SK-N-SH (cell line): ENCODE results near the gene DDX51. TPM values are rescaled to one million over a fixed set of nuclear protein-coding genes. Genes with fewer than 3 reads are reported as not detected.

Source experiments
- CTCF ChIA-PET: fragments of 300-600, 350-600 bp; formaldehyde crosslinking; extraction: SDS; loops from one replicate; lab custom pipeline; 2021; lab: Yijun Ruan, JAX
- POLR2A ChIA-PET: fragments of 350-600 bp; sonication (Branson Sonifier 250); formaldehyde crosslinking; extraction: SDS; loops from one replicate; lab custom pipeline; 2020; ENCODE audit warnings: antibody characterized with exemption, inconsistent platforms; lab: Yijun Ruan, JAX
- DNase-seq: peaks from one replicate; pipeline ENCODE4 v3.0.0; 2012
- H2AFZ ChIP-seq: fragments of 200-600 bp; sonication (generic); 2 replicates; pipeline ENCODE4 v1.8.1; 2016; ENCODE audit warnings: antibody characterized with exemption, mild to moderate bottlenecking, low read depth
- H3F3A ChIP-seq: fragments of 200-600 bp; sonication (generic); replicated peaks from 2 replicates; pipeline ENCODE3; 2016; ENCODE audit warnings: antibody characterized with exemption, mild to moderate bottlenecking; ENCODE audit not compliant: insufficient read depth
- H3K27ac ChIP-seq, 2 experiments: fragments of 200-500 bp in 1 of 2; fragments of 200-600 bp in 1 of 2; sonication (Bioruptor generic) in 1 of 2; sonication (generic), shearing (Covaris generic) in 1 of 2; 2 replicates each; pipeline versions ENCODE4 v1.5.1 to v1.6.1; 2014 to 2016; ENCODE audit warnings: low read depth in 2 of 2, inconsistent platforms in 1 of 2, low read length in 1 of 2, mild to moderate bottlenecking in 1 of 2, mixed read lengths in 1 of 2
- H3K27me3 ChIP-seq: fragments of 200-600 bp; sonication (generic), shearing (Covaris generic); 2 replicates; pipeline ENCODE4 v1.6.1; 2016; ENCODE audit warnings: mixed run types; ENCODE audit not compliant: insufficient read depth
- H3K36me3 ChIP-seq, 2 experiments: fragments of 200-500 bp in 1 of 2; fragments of 200-600 bp in 1 of 2; sonication (Bioruptor generic) in 1 of 2; sonication (generic) in 1 of 2; replicated peaks in 1 of 2; 2 replicates each; pipeline versions ENCODE3 to v1.5.1; 2014 to 2016; ENCODE audit warnings: low read length in 1 of 2, mild to moderate bottlenecking in 1 of 2; ENCODE audit not compliant: insufficient read depth in 2 of 2, control insufficient read depth in 1 of 2
- H3K4me1 ChIP-seq, 2 experiments: fragments of 200-500 bp in 1 of 2; fragments of 200-600 bp in 1 of 2; sonication (Bioruptor generic) in 1 of 2; sonication (generic), shearing (Covaris generic) in 1 of 2; 2 replicates each; pipeline versions ENCODE4 v1.5.1 to v1.6.1; 2014 to 2016; ENCODE audit warnings: low read depth in 1 of 2, low read length in 1 of 2, mixed run types in 1 of 2; ENCODE audit not compliant: insufficient read depth in 2 of 2, control insufficient read depth in 1 of 2
- H3K4me2 ChIP-seq: fragments of 200-600 bp; sonication (generic), shearing (Covaris generic); 2 replicates; pipeline ENCODE4 v1.6.1; 2017; ENCODE audit warnings: mixed run types
- H3K4me3 ChIP-seq, 2 experiments: fragments of 200-500 bp in 1 of 2; fragments of 200-600 bp in 1 of 2; sonication (Bioruptor generic) in 1 of 2; sonication (generic), shearing (Covaris generic) in 1 of 2; 2 replicates each; pipeline versions ENCODE4 v1.5.1 to v1.8.1; 2014 to 2016; ENCODE audit warnings: low read depth in 2 of 2, inconsistent platforms in 1 of 2, low read length in 1 of 2, mild to moderate bottlenecking in 1 of 2, mixed read lengths in 1 of 2, moderate library complexity in 1 of 2
- H3K79me2 ChIP-seq: fragments of 200-600 bp; sonication (generic); 2 replicates; pipeline ENCODE4 v1.8.1; 2017; ENCODE audit warnings: mild to moderate bottlenecking; ENCODE audit not compliant: insufficient read depth
- H3K9ac ChIP-seq: fragments of 200-600 bp; sonication (generic); 2 replicates; pipeline ENCODE4 v1.6.1; 2017; ENCODE audit warnings: mixed run types
- H3K9me2 ChIP-seq: fragments of 200-600 bp; sonication (generic); 2 replicates; pipeline ENCODE4 v1.6.1; 2017; ENCODE audit warnings: mixed run types
- H3K9me3 ChIP-seq: fragments of 200-600 bp; sonication (generic); 2 replicates; pipeline ENCODE4 v1.6.1; 2017; ENCODE audit warnings: mixed run types, mild to moderate bottlenecking, moderate library complexity
- H4K20me1 ChIP-seq: fragments of 200-600 bp; sonication (generic); 2 replicates; pipeline ENCODE4 v1.6.1; 2017; ENCODE audit warnings: mild to moderate bottlenecking, mixed run types; ENCODE audit not compliant: insufficient read depth
- CHD2 ChIP-seq: fragments of 150-350 bp; IDR thresholded peaks from 2 replicates; pipeline ENCODE4 v1.6.1; 2018; ENCODE audit warnings: low read length; ENCODE audit not compliant: partially characterized antibody
- EZH2phosphoT487 ChIP-seq: fragments of 200-600 bp; sonication (generic); IDR thresholded peaks from 2 replicates; pipeline ENCODE4 v1.6.1; 2017; ENCODE audit warnings: low read depth, mixed run types, mild to moderate bottlenecking, antibody characterized with exemption, moderate library complexity, borderline replicate concordance
- FOSL2 ChIP-seq: IDR thresholded peaks from 2 replicates; pipeline ENCODE4 v1.4.0; 2012; ENCODE audit warnings: low read depth, mild to moderate bottlenecking, moderate library complexity, borderline replicate concordance
- FOXJ3 ChIP-seq: sonication (generic); formaldehyde crosslinking; IDR thresholded peaks from 2 replicates; pipeline ENCODE4 v1.5.1; 2020; ENCODE audit warnings: mild to moderate bottlenecking, missing genetic modification reagents
- FOXM1 ChIP-seq: IDR thresholded peaks from 2 replicates; pipeline ENCODE4 v1.4.0; 2012; ENCODE audit warnings: low read depth, mild to moderate bottlenecking
- GABPA ChIP-seq: IDR thresholded peaks from 2 replicates; pipeline ENCODE4 v1.4.0; 2012; ENCODE audit warnings: low read depth, mild to moderate bottlenecking
- GATA2 ChIP-seq: sonication (generic); formaldehyde crosslinking; IDR thresholded peaks from 2 replicates; pipeline ENCODE4 v1.5.0; 2020; ENCODE audit warnings: mild to moderate bottlenecking, missing genetic modification reagents
- POLR2AphosphoS5 ChIP-seq: IDR thresholded peaks from 2 replicates; pipeline ENCODE4 v1.6.1; 2012; ENCODE audit warnings: low read depth, low read length
- RAD21 ChIP-seq: IDR thresholded peaks from 2 replicates; pipeline ENCODE4 v1.6.1; 2012; ENCODE audit warnings: mild to moderate bottlenecking, low read length
- RCOR1 ChIP-seq: fragments of 150-350 bp; IDR thresholded peaks from 2 replicates; pipeline ENCODE4 v1.6.1; 2017; ENCODE audit warnings: antibody characterized with exemption, low read length
- RFX5 ChIP-seq: IDR thresholded peaks from 2 replicates; pipeline ENCODE4 v1.6.1; 2012; ENCODE audit warnings: mild to moderate bottlenecking, improper control_type of control experiment, low read length
- SMC3 ChIP-seq: IDR thresholded peaks from 2 replicates; pipeline ENCODE4 v1.6.1; 2012; ENCODE audit warnings: low read depth, low read length, improper control_type of control experiment
- TCF12 ChIP-seq: IDR thresholded peaks from 2 replicates; pipeline ENCODE4 v1.4.0; 2012
- YY1 ChIP-seq: IDR thresholded peaks from 2 replicates; pipeline ENCODE4 v1.4.0; 2012; ENCODE audit warnings: low read depth, mild to moderate bottlenecking
- WGBS: methylation state at CpG from one replicate; pipeline ENCODE4 v1.1.6; 2017; ENCODE audit warnings: low lambda C conversion rate; 5-methylcytosine and 5-hydroxymethylcytosine counted together
- polyA plus RNA-seq, 3 experiments: library from polyadenylated mRNA; depleted of rRNA; stranded (reverse); fragments of >200 nt; gene quantifications; 2 replicates each; pipeline ENCODE4 v1.2.3, GENCODE V29; 2012
- TF ChIP-seq, protein P1 (sequence below): fragments of 150-350 bp; IDR thresholded peaks from 2 replicates; pipeline ENCODE4 v1.6.1; 2017; ENCODE audit warnings: antibody characterized with exemption, low read length, low read depth, borderline replicate concordance
- TF ChIP-seq, protein P2 (sequence below): IDR thresholded peaks from 2 replicates; pipeline ENCODE4 v1.6.1; 2012; ENCODE audit warnings: mild to moderate bottlenecking, low read depth, low read length, moderate library complexity
- TF ChIP-seq, protein P3 (sequence below): IDR thresholded peaks from 2 replicates; pipeline ENCODE4 v1.4.0; 2012; ENCODE audit warnings: low read depth, borderline replicate concordance

Gene DDX51
- polyA plus RNA-seq, 1 of the 3 experiments (the other 2 are of a cell fraction): 17.3 TPM

- Histone ChIP-seq H3F3A (no peaks in the 10 kb centered on the region), H3K9me2 (no peaks in the 10 kb centered on the region), H3K27me3 (peaks cover 96% of the 10 kb centered on the region), H3K27ac (no peak overlapping the region), H3K79me2 (no peaks in the 10 kb centered on the region), H3K4me1 (peaks cover 0 to 2% of the 10 kb centered on the region in 2 experiments; a peak in 1 of 4 replicates), H3K9ac (no peak overlapping the region), H3K36me3 (no peaks in the 10 kb centered on the region), H2AFZ (no peak overlapping the region), H3K4me3 (no peak overlapping the region), H3K4me2 (no peak overlapping the region), H4K20me1 (0 out of 2 replicates have a peak, but pooled peaks cover 3% of the 10 kb centered on the region), H3K9me3 (no peaks in the 10 kb centered on the region)
- CTCF ChIA-PET: interaction anchor here (1.3 to 3.3 kb wide), 4 partner anchors 9 to 238 kb away, joined by 3 to 15 read pairs (median 4); no protein-coding TSS in a partner anchor
- 26% methylated on average over 7 of the region's 19 CpGs for WGBS
- no peak for DNase-seq
- TF ChIP-seq FOXJ3 (CRISPR knock-in tag) (no peak), FOXM1 (no peak), POLR2AphosphoS5 (no peak), YY1 (no peak), FOSL2 (no peak)
- TF ChIP-seq, protein P1, sequence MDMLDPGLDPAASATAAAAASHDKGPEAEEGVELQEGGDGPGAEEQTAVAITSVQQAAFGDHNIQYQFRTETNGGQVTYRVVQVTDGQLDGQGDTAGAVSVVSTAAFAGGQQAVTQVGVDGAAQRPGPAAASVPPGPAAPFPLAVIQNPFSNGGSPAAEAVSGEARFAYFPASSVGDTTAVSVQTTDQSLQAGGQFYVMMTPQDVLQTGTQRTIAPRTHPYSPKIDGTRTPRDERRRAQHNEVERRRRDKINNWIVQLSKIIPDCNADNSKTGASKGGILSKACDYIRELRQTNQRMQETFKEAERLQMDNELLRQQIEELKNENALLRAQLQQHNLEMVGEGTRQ: no peak
- POLR2A ChIA-PET: no interaction called here
Measured at GRCh38 chr12:132176385-132176919, 32.3 kb upstream of the DDX51 start.

DNA sequence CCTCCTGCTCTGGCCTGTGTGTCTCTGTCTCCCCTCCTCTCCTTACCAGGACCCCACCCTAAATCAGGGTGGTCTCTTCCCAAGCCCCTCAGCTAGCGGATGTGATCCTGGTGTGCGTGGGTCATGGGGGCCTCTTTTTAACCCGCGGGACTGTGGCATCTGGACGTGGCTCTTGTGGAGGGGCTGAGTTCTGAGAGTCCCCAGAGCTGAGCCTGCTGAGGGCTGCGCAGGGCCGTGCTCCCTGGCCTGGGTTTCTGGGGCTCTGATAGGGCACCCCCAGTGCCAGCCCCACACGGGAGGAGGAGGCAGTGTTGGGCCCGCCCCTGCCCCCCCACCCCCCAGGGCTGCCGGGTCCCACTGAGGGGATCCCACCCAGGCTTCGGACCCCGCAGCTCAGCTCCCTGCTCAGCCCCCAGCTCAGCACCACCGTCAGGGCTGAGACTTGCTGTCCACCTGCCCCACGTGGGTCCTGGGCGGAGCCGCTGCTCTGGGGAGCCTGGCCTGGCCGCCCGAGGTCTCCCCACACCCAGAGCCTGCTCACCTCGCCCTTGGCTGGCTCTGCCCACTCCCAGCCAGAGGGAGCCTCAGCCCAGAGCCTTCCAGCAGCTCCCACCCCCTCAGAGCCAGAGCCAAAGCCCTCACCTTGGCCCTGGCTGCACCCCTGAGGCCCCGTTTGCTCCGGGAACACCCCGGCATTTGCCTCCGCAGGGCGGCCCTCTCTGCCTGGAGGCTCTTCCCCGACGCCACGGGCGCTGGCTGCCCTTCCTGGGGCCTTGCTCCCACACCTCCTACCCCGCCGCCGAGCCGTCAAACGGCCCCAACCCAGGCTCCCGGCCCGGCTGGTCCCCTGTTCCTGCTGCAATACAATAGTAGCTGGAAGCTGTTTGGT lies 31.6 kb upstream of the DDX51 start:
- ChIA-PET CTCF (interaction anchor here (0.7 to 3.3 kb wide), 5 partner anchors 10 to 239 kb away, joined by 3 to 15 read pairs (median 3); no protein-coding TSS in a partner anchor), POLR2A (no interaction called here)
- Histone ChIP-seq H3K9ac (no peak overlapping the region), H3F3A (no peaks in the 10 kb centered on the region), H2AFZ (no peak overlapping the region), H3K9me3 (no peaks in the 10 kb centered on the region), H3K27me3 (peaks cover 96% of the 10 kb centered on the region), H3K79me2 (no peaks in the 10 kb centered on the region), H3K9me2 (no peaks in the 10 kb centered on the region), H3K4me2 (no peak overlapping the region), H3K4me3 (no peak overlapping the region), H3K27ac (no peak overlapping the region), H3K36me3 (no peaks in the 10 kb centered on the region), H3K4me1 (peaks cover 0 to 2% of the 10 kb centered on the region in 2 experiments; a peak in 1 of 4 replicates), H4K20me1 (0 out of 2 replicates have a peak, but pooled peaks cover 3% of the 10 kb centered on the region)
- WGBS: 22% methylated on average over 9 of the region's 35 CpGs
- DNase-seq: no peak
- TF ChIP-seq GATA2 (CRISPR knock-in tag) (no peak), GABPA (no peak), FOSL2 (no peak), POLR2AphosphoS5 (no peak), RFX5 (no peak), TCF12 (no peak), EZH2phosphoT487 (no peak), SMC3 (no peak), CHD2 (no peak), RCOR1 (no peak), RAD21 (no peak)
- TF ChIP-seq, protein P1: no peak
- TF ChIP-seq, protein P2, sequence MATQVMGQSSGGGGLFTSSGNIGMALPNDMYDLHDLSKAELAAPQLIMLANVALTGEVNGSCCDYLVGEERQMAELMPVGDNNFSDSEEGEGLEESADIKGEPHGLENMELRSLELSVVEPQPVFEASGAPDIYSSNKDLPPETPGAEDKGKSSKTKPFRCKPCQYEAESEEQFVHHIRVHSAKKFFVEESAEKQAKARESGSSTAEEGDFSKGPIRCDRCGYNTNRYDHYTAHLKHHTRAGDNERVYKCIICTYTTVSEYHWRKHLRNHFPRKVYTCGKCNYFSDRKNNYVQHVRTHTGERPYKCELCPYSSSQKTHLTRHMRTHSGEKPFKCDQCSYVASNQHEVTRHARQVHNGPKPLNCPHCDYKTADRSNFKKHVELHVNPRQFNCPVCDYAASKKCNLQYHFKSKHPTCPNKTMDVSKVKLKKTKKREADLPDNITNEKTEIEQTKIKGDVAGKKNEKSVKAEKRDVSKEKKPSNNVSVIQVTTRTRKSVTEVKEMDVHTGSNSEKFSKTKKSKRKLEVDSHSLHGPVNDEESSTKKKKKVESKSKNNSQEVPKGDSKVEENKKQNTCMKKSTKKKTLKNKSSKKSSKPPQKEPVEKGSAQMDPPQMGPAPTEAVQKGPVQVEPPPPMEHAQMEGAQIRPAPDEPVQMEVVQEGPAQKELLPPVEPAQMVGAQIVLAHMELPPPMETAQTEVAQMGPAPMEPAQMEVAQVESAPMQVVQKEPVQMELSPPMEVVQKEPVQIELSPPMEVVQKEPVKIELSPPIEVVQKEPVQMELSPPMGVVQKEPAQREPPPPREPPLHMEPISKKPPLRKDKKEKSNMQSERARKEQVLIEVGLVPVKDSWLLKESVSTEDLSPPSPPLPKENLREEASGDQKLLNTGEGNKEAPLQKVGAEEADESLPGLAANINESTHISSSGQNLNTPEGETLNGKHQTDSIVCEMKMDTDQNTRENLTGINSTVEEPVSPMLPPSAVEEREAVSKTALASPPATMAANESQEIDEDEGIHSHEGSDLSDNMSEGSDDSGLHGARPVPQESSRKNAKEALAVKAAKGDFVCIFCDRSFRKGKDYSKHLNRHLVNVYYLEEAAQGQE: no peak
- TF ChIP-seq, protein P3, sequence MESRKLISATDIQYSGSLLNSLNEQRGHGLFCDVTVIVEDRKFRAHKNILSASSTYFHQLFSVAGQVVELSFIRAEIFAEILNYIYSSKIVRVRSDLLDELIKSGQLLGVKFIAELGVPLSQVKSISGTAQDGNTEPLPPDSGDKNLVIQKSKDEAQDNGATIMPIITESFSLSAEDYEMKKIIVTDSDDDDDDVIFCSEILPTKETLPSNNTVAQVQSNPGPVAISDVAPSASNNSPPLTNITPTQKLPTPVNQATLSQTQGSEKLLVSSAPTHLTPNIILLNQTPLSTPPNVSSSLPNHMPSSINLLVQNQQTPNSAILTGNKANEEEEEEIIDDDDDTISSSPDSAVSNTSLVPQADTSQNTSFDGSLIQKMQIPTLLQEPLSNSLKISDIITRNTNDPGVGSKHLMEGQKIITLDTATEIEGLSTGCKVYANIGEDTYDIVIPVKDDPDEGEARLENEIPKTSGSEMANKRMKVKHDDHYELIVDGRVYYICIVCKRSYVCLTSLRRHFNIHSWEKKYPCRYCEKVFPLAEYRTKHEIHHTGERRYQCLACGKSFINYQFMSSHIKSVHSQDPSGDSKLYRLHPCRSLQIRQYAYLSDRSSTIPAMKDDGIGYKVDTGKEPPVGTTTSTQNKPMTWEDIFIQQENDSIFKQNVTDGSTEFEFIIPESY: no peak
